Type B pancreatic cell (in vitro differentiated cells): ENCODE results near the gene STK11IP. TPM values are rescaled to one million over a fixed set of nuclear protein-coding genes. Genes with fewer than 3 reads are reported as not detected.

Experiments
- DNase-seq: peaks from one replicate; pipeline ENCODE4 v3.0.0; 2021; ENCODE audit warnings: mixed read lengths; ENCODE audit not compliant: unreplicated experiment; ENCODE audit errors: extremely low spot score
- H3K27ac Mint-ChIP-seq: 2 replicates; pipeline ENCODE4 v1.8.0; 2021; ENCODE audit warnings: mild to moderate bottlenecking, mixed read lengths
- H3K27me3 Mint-ChIP-seq: 2 replicates; pipeline ENCODE4 v1.8.0; 2021; ENCODE audit warnings: mixed read lengths
- H3K36me3 Mint-ChIP-seq: 2 replicates; pipeline ENCODE4 v1.8.0; 2021; ENCODE audit warnings: mixed read lengths
- H3K4me1 Mint-ChIP-seq: one replicate; pipeline ENCODE4 v1.8.0; 2021; ENCODE audit warnings: mixed read lengths; ENCODE audit not compliant: unreplicated experiment
- H3K4me3 Mint-ChIP-seq: 2 replicates; pipeline ENCODE4 v1.8.0; 2021; ENCODE audit warnings: mild to moderate bottlenecking, mixed read lengths
- H3K9me3 Mint-ChIP-seq: 2 replicates; pipeline ENCODE4 v1.8.0; 2021; ENCODE audit warnings: mixed read lengths
- total RNA-seq: library from RNA; stranded (reverse); gene quantifications from 2 replicates; pipeline ENCODE4 v1.2.1, GENCODE V29; 2021; ENCODE audit warnings: low replicate concordance
- TF ChIP-seq, protein P1 (sequence below): fragments of 200-600 bp; sonication (generic); conservative IDR thresholded peaks from 2 replicates; pipeline ENCODE4 v1.5.0; 2021; ENCODE audit warnings: antibody characterized with exemption, mild to moderate bottlenecking

The STK11IP gene
- total RNA-seq, 1 donor from 2014 or later: 42.5 TPM

DNA sequence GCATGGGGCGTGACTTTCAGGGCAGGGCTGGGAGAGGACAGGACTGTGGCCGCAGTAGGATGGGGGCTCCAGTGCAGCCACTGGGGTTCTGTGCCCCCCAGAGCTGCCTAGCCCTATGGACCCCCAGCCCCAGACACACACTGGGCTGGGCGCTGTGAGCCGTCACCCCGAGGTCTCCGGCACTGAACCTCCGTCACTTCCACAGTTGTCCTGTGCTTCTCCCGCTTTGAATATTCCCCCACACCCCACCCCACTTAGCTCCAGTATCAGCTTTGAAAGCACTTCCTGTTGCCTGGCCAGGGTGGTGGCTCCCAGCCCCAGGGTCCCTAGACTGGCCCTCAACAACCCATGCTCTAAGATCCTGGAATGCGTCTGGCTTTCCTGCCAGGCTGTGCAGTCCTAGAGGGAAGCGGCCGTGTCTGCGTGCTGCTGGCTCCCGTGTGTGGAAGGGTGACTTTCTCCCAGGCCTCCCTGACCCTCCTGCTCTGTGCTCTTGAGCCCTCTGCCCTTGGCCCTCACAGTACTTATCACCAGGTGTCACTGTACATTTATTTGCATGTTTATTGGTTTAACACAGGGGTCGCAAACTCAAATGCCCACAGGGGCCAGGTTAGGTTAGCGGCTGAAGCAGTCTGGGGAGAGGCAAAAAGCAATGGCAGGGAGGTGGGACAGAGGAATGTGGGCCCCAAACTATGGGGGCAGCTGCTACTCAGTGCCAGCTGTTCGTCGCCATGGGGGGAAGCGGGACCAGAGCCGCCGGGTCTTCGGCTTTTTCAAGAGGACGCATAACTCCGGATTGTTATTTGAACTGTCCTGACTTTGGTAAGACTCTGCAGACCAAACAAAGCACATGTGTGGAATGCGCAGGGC, 36.2 kb upstream of the STK11IP start:
- no peaks in the 10 kb centered on the region for H3K9me3 Mint-ChIP-seq
- H3K27ac Mint-ChIP-seq: peak overlapping the region; percentile 6
- H3K4me1 Mint-ChIP-seq: peaks cover 5% of the 10 kb centered on the region
- no peaks in the 10 kb centered on the region for H3K27me3 Mint-ChIP-seq
- H3K4me3 Mint-ChIP-seq: no peak overlapping the region
- DNase-seq: no peak
- peaks cover 19% of the 10 kb centered on the region for H3K36me3 Mint-ChIP-seq
- TF ChIP-seq, protein P1, sequence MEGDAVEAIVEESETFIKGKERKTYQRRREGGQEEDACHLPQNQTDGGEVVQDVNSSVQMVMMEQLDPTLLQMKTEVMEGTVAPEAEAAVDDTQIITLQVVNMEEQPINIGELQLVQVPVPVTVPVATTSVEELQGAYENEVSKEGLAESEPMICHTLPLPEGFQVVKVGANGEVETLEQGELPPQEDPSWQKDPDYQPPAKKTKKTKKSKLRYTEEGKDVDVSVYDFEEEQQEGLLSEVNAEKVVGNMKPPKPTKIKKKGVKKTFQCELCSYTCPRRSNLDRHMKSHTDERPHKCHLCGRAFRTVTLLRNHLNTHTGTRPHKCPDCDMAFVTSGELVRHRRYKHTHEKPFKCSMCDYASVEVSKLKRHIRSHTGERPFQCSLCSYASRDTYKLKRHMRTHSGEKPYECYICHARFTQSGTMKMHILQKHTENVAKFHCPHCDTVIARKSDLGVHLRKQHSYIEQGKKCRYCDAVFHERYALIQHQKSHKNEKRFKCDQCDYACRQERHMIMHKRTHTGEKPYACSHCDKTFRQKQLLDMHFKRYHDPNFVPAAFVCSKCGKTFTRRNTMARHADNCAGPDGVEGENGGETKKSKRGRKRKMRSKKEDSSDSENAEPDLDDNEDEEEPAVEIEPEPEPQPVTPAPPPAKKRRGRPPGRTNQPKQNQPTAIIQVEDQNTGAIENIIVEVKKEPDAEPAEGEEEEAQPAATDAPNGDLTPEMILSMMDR: no peak

DNA sequence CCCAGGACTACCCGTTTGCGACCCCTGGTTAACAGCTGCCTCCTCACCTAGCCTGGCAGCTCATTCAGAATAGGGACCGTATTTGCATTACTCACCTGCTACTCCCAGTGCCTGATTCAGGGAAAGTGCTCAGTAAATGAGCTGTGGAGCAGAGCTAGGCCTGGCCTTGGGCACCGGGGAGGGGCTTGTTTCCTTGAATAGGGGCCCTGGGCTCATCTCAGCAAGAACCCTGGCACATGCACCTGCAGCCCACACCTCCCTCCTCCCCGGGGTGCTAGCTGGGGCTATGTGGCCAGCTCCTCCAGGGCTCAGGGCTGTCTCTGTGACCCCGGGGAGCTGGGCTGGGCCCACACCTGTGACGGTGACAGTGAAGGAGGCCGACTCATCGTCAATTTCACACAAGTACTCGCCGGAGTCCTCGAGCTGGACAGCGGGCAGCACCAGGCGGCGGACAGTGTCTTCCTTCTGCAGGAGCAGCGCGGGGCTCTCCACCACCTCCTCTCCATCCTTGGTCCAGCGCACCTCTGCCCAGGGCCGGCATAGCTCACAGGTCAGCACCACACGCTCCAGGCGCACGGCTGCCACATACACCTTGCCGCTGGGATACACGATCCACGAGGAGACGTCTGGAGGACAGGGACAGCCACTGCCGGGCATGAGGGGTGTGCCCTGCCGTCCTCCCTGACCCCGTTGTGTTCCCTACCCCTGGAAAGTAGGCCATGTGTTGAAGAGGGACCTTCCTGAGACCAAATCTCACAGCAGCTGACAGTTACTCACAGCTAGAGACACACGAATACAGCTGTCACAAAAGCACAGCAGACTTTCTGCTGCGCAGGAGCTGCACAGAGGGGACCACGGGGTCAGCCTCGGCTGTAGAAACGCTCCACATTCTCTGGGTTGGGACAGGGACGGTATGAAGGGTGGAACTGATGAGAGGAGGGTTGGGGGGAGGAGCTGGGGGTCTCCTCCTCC, 35.3 kb upstream of the STK11IP start:
- peaks cover 5% of the 10 kb centered on the region for H3K4me1 Mint-ChIP-seq
- H3K27me3 Mint-ChIP-seq: no peaks in the 10 kb centered on the region
- peaks cover 22% of the 10 kb centered on the region for H3K36me3 Mint-ChIP-seq
- no peak for DNase-seq
- no peak overlapping the region for H3K27ac Mint-ChIP-seq
- TF ChIP-seq, protein P1: no peak
- H3K9me3 Mint-ChIP-seq: no peaks in the 10 kb centered on the region
- no peak overlapping the region for H3K4me3 Mint-ChIP-seq

DNA sequence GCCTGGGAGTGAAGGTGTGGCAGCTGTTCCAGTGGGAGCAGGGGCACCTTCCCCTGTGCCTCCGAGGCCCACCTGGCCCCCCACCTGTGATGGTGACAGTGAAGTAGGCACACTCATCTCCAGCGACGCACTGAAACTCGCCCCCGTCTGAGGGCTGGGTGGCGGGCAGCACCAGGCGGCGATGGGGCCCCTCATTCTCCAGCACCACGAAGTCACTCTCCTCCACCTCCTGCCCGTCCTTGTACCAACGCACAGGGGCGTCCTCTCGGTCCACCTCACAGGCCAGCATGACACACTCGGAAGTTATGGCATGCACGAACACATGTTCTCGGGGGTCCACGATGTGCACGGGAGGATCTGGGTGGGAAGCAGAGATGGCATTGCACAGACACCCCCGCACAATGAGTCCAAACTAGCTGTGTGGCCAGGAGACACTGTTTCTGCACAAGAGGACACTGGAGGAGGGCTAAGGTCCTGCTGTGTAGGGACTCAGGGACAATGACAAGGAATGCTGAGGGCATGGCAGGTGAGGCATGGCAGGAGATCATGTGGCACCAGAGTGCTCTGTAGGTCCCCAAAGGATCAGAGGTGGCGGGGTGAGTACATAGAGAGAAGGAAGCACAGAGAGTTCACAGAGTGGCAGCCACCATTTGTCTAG, 34.3 kb upstream of the STK11IP start:
- no peak for DNase-seq
- Mint-ChIP-seq H3K4me1 (peaks cover 5% of the 10 kb centered on the region), H3K9me3 (no peaks in the 10 kb centered on the region), H3K4me3 (no peak overlapping the region), H3K27ac (no peak overlapping the region), H3K36me3 (peaks cover 22% of the 10 kb centered on the region), H3K27me3 (no peaks in the 10 kb centered on the region)
- TF ChIP-seq, protein P1: no peak

DNA sequence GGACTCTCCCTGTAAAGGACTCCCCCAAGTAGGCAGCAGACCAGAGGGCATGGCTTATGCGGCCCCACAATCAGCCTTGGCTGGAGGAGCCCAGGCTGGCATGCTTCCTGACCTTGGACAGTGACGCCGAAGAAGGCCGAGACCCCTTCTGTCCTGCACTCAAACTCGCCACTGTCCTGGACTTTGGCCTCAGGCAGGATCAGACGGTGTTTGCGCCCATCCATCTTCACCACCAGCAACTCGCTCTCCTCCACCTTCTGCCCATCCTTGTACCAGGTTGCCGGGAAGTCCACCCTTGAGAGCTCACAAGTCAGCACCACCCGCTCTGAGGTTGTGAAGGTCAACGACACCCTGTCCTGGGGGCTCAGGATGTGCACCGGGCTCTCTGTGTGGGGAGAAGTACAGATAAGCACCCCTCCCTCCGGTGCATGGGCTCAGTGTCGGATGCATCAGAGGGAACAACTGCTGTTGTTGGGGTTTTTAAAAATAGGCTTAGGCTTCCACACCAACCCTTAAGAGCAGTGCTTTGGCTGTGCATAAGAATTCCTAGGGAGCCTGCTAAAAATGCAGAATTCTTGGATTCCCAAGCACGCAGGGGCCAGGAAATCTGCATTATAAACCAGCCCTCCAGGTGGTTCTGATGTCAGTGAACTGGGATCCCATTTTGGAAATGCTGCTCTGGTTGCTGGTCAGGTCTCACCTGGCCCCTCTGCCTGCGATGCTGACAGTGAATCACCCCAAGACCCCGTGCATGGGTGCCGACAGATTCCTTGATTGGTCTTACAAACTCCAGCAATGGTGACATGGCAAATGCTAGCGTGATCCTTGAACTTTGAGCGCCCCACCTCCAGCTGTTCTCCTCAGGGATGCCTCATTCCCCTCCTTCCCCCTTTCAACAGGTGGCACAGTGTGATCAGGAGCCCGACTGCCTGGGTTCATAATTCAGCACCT, 32.3 kb upstream of the STK11IP start:
- peaks cover 16% of the 10 kb centered on the region for H3K4me1 Mint-ChIP-seq
- DNase-seq: no peak
- H3K9me3 Mint-ChIP-seq: no peaks in the 10 kb centered on the region
- H3K4me3 Mint-ChIP-seq: no peak overlapping the region
- H3K27ac Mint-ChIP-seq: no peak overlapping the region
- TF ChIP-seq, protein P1: no peak
- no peaks in the 10 kb centered on the region for H3K27me3 Mint-ChIP-seq
- H3K36me3 Mint-ChIP-seq: peaks cover 20% of the 10 kb centered on the region
